22Rv1 (cell line): ENCODE measurements around the gene KDM5D.

Source experiments
- CTCF ChIP-seq: fragments of 450-650 bp; IDR thresholded peaks from 2 replicates; pipeline ENCODE4 v1.5.1; 2017; ENCODE audit warnings: mild to moderate bottlenecking
- ZFX ChIP-seq: fragments of 450-650 bp; IDR thresholded peaks from 2 replicates; pipeline ENCODE4 v1.6.1; 2017; ENCODE audit warnings: antibody characterized with exemption, borderline replicate concordance

GRCh38 chrY:19734425-19734824 is 10.1 kb downstream of the KDM5D start:
- TF ChIP-seq CTCF (no peak), ZFX (no peak)
